HG03039 (cell line): Measurements from ENCODE around the gene CRISP1.
"Not testable (repeated sequence)": the region's sequence is repeated elsewhere in the genome, so short reads cannot be mapped to it uniquely, and the experiment has no call there.

ENCODE experiments used
- ATAC-seq: cut with Tn5 transposase; IDR thresholded peaks from one replicate; pipeline ENCODE4 v1.9.1; 2021; ENCODE audit warnings: mild to moderate bottlenecking, moderate library complexity; ENCODE audit not compliant: unreplicated experiment

CRISP1 gene

GRCh38 chr6:49841424-49841823, 24.9 kb downstream of the CRISP1 start:
- no peak for ATAC-seq

GRCh38 chr6:49839957-49840356, 26.4 kb downstream of the CRISP1 start:
- no peak for ATAC-seq

- no peak for ATAC-seq
Measured at GRCh38 chr6:49839162-49839561, 27.2 kb downstream of the CRISP1 start.

- ATAC-seq: no peak
Measured at GRCh38 chr6:49835140-49835539, 31.2 kb downstream of the CRISP1 start.

- no peak for ATAC-seq
Measured at GRCh38 chr6:49833386-49833785, 32.9 kb downstream of the CRISP1 start.

GRCh38 chr6:49826743-49827406, 39.5 kb downstream of the CRISP1 start:
- peak; percentile 92 for ATAC-seq

- no peak for ATAC-seq
Measured at GRCh38 chr6:49815166-49815565, 51.2 kb downstream of the CRISP1 start.

- ATAC-seq: no peak
Measured at GRCh38 chr6:49813248-49813647, 53.1 kb downstream of the CRISP1 start.

GRCh38 chr6:49806145-49806544, 60.2 kb downstream of the CRISP1 start:
- no peak for ATAC-seq

GRCh38 chr6:49805246-49805645, 61.1 kb downstream of the CRISP1 start:
- ATAC-seq: no peak

GRCh38 chr6:49801525-49801924, 64.8 kb downstream of the CRISP1 start:
- no peak for ATAC-seq

GRCh38 chr6:49799090-49799489, 67.2 kb downstream of the CRISP1 start:
- ATAC-seq: no peak

- ATAC-seq: not testable (repeated sequence)
Measured at GRCh38 chr6:49796842-49797455, 69.4 kb downstream of the CRISP1 start.

- no peak for ATAC-seq
Measured at GRCh38 chr6:49790341-49790740, 76.0 kb downstream of the CRISP1 start.

GRCh38 chr6:49787176-49787575, 79.2 kb downstream of the CRISP1 start, which contains the start of gene PGK2:
TSS of gene PGK2 (minus strand) at chr6:49787285. CDS start at chr6:49787187, 98 bp downstream.
- no peak for ATAC-seq

- no peak for ATAC-seq
Measured at GRCh38 chr6:49784272-49784671, 82.1 kb downstream of the CRISP1 start.
